ENCODE results near the gene ATP5PF. TPM values are rescaled to one million over a fixed set of nuclear protein-coding genes. Genes with fewer than 3 reads are reported as not detected.

The ATP5PF gene
- total RNA-seq, 4 donors from 2014 or later = 41.2 to 113 (median 51.7) TPM

DNA sequence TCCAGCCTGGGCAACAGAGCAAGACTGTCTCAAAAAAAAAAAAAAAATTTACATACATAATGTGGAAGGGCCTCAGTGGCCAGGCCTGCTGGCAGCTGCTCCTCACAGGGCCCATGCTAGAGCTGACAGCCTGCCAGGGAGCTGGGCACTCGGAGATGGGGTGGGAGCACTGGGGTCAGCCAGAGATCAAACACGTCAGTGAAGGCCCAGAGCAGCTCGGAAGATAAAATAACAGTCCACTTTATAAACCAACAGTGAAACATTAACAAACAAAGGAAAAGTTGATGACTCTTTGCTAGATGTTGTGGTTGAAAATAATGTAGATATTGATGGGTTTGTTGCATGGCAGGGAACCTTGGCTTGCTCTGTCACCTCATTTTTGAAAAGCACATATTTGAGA is 42.7 kb downstream of the ATP5PF start:
- no peak for DNase-seq (ENCODE audit: low spot score in 2 of 2)
- H3K27me3 ChIP-seq = no peaks in the 10 kb centered on the region
- H3K4me3 ChIP-seq = no peak overlapping the region
- 33 to 39% methylated on average over 3 of the region's 3 CpGs for WGBS, 2 donors
- no peak overlapping the region for H3K27ac ChIP-seq
- H3K36me3 ChIP-seq = peaks cover 0 to 22% (median 0%) of the 10 kb centered on the region in 3 donors
- no peaks in the 10 kb centered on the region for H3K9me3 ChIP-seq
- H3K4me1 ChIP-seq = no peaks in the 10 kb centered on the region
- TF ChIP-seq POLR2A (IDR thresholded peaks at IDR 0.05) (no peak), EP300 (IDR thresholded peaks at IDR 0.05) (no peak)
- TF ChIP-seq, protein P1, sequence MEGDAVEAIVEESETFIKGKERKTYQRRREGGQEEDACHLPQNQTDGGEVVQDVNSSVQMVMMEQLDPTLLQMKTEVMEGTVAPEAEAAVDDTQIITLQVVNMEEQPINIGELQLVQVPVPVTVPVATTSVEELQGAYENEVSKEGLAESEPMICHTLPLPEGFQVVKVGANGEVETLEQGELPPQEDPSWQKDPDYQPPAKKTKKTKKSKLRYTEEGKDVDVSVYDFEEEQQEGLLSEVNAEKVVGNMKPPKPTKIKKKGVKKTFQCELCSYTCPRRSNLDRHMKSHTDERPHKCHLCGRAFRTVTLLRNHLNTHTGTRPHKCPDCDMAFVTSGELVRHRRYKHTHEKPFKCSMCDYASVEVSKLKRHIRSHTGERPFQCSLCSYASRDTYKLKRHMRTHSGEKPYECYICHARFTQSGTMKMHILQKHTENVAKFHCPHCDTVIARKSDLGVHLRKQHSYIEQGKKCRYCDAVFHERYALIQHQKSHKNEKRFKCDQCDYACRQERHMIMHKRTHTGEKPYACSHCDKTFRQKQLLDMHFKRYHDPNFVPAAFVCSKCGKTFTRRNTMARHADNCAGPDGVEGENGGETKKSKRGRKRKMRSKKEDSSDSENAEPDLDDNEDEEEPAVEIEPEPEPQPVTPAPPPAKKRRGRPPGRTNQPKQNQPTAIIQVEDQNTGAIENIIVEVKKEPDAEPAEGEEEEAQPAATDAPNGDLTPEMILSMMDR (IDR thresholded peaks at IDR 0.05) = no peak

DNA sequence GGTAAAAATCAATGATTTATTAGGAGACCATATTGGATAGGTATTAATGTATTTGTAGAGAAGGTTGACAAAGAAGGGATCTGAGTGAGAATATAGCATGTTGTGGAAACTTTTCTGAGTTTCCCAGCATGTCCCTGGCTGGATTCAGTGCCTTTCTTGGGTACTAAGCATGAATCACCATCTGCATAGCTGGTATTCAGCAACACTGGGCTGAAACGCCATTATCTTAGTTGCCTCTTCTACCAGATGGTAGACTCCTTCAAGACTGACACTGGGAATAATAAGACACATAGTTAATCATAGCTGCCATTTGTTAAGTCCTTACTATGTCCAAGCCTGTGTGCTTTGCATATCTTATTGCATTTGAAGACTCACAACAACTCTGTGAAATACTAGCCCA is 45.5 kb downstream of the ATP5PF start:
- no peak for TF ChIP-seq EP300 (IDR thresholded peaks at IDR 0.05)
- TF ChIP-seq, protein P1 (IDR thresholded peaks at IDR 0.05) = no peak
- TF ChIP-seq POLR2A (IDR thresholded peaks at IDR 0.05) = no peak
- Histone ChIP-seq H3K9me3 (no peaks in the 10 kb centered on the region), H3K27me3 (no peaks in the 10 kb centered on the region), H3K27ac (no peak overlapping the region), H3K36me3 (peaks cover 0 to 9% (median 0%) of the 10 kb centered on the region in 3 donors), H3K4me1 (no peaks in the 10 kb centered on the region), H3K4me3 (no peak overlapping the region)
- 75 to 82% methylated on average over 1 of the region's 1 CpG for WGBS, 2 donors
- no peak for DNase-seq (ENCODE audit: low spot score in 2 of 2)

DNA sequence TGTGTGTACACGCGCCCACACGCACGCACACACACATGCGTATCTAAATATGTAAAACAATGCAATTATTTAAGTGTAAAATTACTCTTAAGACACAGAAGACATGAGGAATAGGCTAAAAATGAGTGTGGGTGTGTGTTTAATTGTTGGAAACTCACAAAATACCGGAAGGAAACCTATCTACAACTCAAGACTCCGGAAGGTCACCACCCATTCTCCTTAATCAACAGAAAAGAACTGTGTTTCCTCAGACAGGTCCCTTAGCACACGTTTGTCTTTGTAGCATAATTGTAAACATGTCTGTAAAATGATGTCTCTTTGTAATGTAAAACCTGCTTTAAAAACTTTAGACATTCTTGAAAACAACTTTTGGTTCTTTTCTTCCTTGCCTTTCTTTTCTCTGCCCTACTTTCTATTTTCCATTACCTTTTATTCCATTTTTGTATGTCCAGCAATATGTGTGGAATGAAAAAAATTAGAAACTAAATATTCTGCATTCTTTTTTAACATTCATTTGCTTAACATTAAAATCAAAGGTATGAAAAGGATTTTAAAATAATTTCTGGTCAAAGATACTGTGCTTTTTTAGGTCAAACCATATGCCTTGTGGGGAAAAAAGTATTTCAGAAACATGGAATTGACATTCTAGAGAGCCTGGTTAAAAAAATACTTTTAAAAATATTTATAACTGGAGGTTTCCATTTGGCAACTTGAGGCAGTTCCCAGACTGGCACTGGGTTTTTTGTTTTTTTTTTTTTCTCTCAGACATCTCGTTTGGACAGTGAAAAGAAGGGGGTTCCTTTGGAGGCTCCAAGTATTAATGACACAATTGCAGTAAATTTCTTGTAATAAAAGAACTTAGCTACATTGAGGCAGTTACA is 46.2 kb downstream of the ATP5PF start:
- Histone ChIP-seq H3K9me3 (no peaks in the 10 kb centered on the region), H3K36me3 (peaks cover 0 to 4% (median 0%) of the 10 kb centered on the region in 3 donors), H3K27me3 (no peaks in the 10 kb centered on the region), H3K4me1 (no peaks in the 10 kb centered on the region), H3K4me3 (no peak overlapping the region), H3K27ac (no peak overlapping the region)
- TF ChIP-seq POLR2A (IDR thresholded peaks at IDR 0.05) (no peak), EP300 (IDR thresholded peaks at IDR 0.05) (peak in 1 of 2 donors; percentile 36)
- DNase-seq (ENCODE audit: low spot score in 2 of 2) = no peak
- WGBS, 2 donors = 71 to 72% methylated on average over 9 of the region's 9 CpGs

DNA sequence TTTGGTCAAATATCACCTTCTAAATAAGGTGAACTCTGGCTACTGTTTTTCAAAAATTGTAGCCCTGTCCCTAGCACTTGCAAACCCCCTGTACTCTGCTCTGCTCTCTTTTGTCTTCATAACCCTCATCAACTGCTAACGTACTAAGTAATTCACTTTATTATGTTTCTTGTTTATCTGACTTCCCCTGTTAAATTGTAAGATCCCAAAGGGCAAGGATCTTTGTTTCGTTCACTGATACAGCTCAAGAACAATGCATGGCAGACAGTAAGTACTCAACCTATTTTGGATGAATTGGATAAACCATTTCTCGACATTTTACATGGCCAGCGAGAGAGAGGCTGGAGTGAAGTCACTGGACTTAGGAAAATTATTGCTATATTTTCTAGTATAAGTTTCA is 46.9 kb downstream of the ATP5PF start:
- Histone ChIP-seq H3K27ac (peak overlapping the region in 1 of 4 donors; percentile 11), H3K4me3 (no peak overlapping the region), H3K9me3 (no peaks in the 10 kb centered on the region), H3K27me3 (no peaks in the 10 kb centered on the region), H3K4me1 (no peaks in the 10 kb centered on the region), H3K36me3 (peaks cover 0 to 4% (median 0%) of the 10 kb centered on the region in 3 donors)
- TF ChIP-seq, protein P1 (IDR thresholded peaks at IDR 0.05) = no peak
- no peak for TF ChIP-seq POLR2A (IDR thresholded peaks at IDR 0.05)
- TF ChIP-seq EP300 (IDR thresholded peaks at IDR 0.05) = no peak
- DNase-seq (ENCODE audit: low spot score in 2 of 2) = no peak
- 84% methylated on average over 4 of the region's 4 CpGs for WGBS, 2 donors

DNA sequence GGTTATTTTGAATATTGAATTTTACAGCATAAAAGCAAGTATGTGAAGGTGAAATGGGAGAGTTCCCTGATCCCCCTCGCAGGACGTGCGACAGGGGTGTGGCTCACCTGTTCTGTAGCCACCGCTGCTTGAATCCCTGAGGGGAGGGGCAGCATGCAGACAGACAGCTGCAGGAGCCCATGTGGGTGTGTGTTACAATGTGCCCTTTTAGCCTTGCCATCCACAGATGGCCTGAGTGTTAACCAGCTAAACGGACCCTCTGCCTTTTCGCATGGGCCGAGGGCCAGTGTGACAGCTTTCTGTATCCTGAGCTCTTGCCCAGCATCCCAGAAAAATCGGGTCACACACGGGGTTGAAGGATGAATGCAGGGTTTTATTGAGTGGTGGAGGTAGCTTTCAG is 52.3 kb downstream of the ATP5PF start:
- TF ChIP-seq EP300 (IDR thresholded peaks at IDR 0.05) = no peak
- TF ChIP-seq, protein P1 (IDR thresholded peaks at IDR 0.05) = no peak
- Histone ChIP-seq H3K9me3 (no peaks in the 10 kb centered on the region), H3K36me3 (peaks cover 0 to 4% (median 0%) of the 10 kb centered on the region in 3 donors), H3K27ac (no peak overlapping the region), H3K27me3 (no peaks in the 10 kb centered on the region), H3K4me1 (peaks cover 0 to 5% (median 0%) of the 10 kb centered on the region in 4 donors), H3K4me3 (no peak overlapping the region)
- WGBS, 2 donors = 72 to 76% methylated on average over 9 of the region's 9 CpGs
- DNase-seq (ENCODE audit: low spot score in 2 of 2) = no peak
